HG03039 (cell line): Measurements from ENCODE around the gene R3HDML.

Experiments
- ATAC-seq: cut with Tn5 transposase; IDR thresholded peaks from one replicate; pipeline ENCODE4 v1.9.1; 2021; ENCODE audit warnings: mild to moderate bottlenecking, moderate library complexity; ENCODE audit not compliant: unreplicated experiment

R3HDML gene

GRCh38 chr20:44398335-44398734, 61.5 kb downstream of the R3HDML start:
- no peak for ATAC-seq

DNA sequence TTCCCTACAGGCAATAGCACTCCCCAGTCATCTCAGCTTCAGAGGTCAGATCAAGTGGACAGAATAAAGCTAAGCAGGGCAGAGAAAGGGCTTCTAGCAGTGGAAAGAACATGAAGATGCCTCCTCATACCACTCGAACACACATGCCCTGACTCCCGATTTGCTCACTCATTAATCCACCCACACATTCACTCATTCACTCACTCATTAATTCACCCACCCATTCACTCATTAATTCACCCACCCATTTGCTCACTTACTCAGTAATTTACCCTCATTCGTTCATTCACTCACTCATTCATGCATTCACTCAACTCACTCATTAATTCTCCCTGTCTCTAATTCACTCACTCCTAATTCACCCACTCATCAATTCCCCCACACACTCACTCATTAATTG, 62.6 kb downstream of the R3HDML start:
- no peak for ATAC-seq

DNA sequence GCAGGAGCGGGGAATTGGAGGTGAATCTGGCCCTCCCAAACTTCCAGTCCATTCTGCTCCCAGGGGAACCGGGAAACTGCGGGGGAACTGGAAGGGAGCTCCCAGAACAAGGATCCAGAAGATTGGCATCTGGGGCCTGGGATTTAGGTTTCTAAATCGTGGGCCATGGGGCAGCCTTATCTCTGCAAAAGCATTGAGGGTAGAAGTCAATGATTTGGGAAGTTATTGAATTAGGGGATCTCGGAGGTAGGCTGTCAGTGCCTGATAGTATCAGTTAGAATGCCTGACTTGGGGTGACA, 63.8 kb downstream of the R3HDML start:
- ATAC-seq = no peak
